ENCODE results near the gene OR2D2. TPM values are rescaled to one million over a fixed set of nuclear protein-coding genes. Genes with fewer than 3 reads are reported as not detected.
"Not testable (repeated sequence)": the region's sequence is repeated elsewhere in the genome, so short reads cannot be mapped to it uniquely, and the experiment has no call there.

Gene OR2D2
- total RNA-seq, 2 donors from 2014 or later = not detected

GRCh38 chr11:6888830-6889229 is 3.5 kb downstream of the OR2D2 start:
- no peak for DNase-seq (ENCODE audit: low spot score)
- intact Hi-C loops (cut with DNase I) = no loop called here

- DNase-seq (ENCODE audit: low spot score); intact Hi-C loops (cut with DNase I): not testable (repeated sequence)
These were observed 4.6 kb downstream of the OR2D2 start for GRCh38 chr11:6887711-6888110.

GRCh38 chr11:6882751-6883150 is 9.5 kb downstream of the OR2D2 start:
- DNase-seq (ENCODE audit: low spot score) = no peak
- intact Hi-C loops (cut with DNase I) = no loop called here

GRCh38 chr11:6876914-6877313 is 15.4 kb downstream of the OR2D2 start:
- DNase-seq (ENCODE audit: low spot score) = no peak
- intact Hi-C loops (cut with DNase I) = no loop called here

- intact Hi-C loops (cut with DNase I) = no loop called here
- no peak for DNase-seq (ENCODE audit: low spot score)
These were observed 16.0 kb downstream of the OR2D2 start, which contains the start of gene OR10A4 for GRCh38 chr11:6876325-6876724. TSS of gene OR10A4 (plus strand) at chr11:6876625. CDS start at chr11:6876648, 23 bp downstream.

GRCh38 chr11:6875761-6876160 is 16.5 kb downstream of the OR2D2 start:
- intact Hi-C loops (cut with DNase I) = no loop called here
- no peak for DNase-seq (ENCODE audit: low spot score)

- intact Hi-C loops (cut with DNase I) = no loop called here
- no peak for DNase-seq (ENCODE audit: low spot score)
These were observed 21.0 kb downstream of the OR2D2 start for GRCh38 chr11:6871278-6871677.

- DNase-seq (ENCODE audit: low spot score) = no peak
- intact Hi-C loops (cut with DNase I) = no loop called here
These were observed 27.9 kb downstream of the OR2D2 start for GRCh38 chr11:6864438-6864837.

- no peak for DNase-seq (ENCODE audit: low spot score)
- intact Hi-C loops (cut with DNase I) = no loop called here
These were observed 29.3 kb downstream of the OR2D2 start, which contains the start of gene OR10A2 for GRCh38 chr11:6862961-6863360. TSS of gene OR10A2 (plus strand) at chr11:6863057. CDS start at chr11:6869755, 6,698 bp downstream.

- no peak for DNase-seq (ENCODE audit: low spot score)
- intact Hi-C loops (cut with DNase I) = no loop called here
These were observed 35.4 kb downstream of the OR2D2 start for GRCh38 chr11:6856871-6857270.

- intact Hi-C loops (cut with DNase I) = no loop called here
- no peak for DNase-seq (ENCODE audit: low spot score)
These were observed 36.2 kb downstream of the OR2D2 start for GRCh38 chr11:6855971-6856541.

GRCh38 chr11:6854801-6855200 is 37.5 kb downstream of the OR2D2 start:
- DNase-seq (ENCODE audit: low spot score); intact Hi-C loops (cut with DNase I): not testable (repeated sequence)

GRCh38 chr11:6850526-6850925 is 41.8 kb downstream of the OR2D2 start:
- intact Hi-C loops (cut with DNase I) = no loop called here
- no peak for DNase-seq (ENCODE audit: low spot score)

GRCh38 chr11:6845383-6845782 is 46.9 kb downstream of the OR2D2 start, which contains the start of gene OR10A5:
TSS of gene OR10A5 (plus strand) at chr11:6845683. CDS start at chr11:6845683, 0 bp downstream.
- intact Hi-C loops (cut with DNase I) = no loop called here

GRCh38 chr11:6844356-6844755 is 47.9 kb downstream of the OR2D2 start:
- intact Hi-C loops (cut with DNase I) = no loop called here

More at GRCh38 chr11:6845383-6845782, 46.9 kb downstream of the OR2D2 start, which contains the start of gene OR10A5:
- DNase-seq (ENCODE audit: low spot score) = no peak

GRCh38 chr11:6843670-6844069 is 48.6 kb downstream of the OR2D2 start:
- DNase-seq (ENCODE audit: low spot score) = no peak
- intact Hi-C loops (cut with DNase I) = no loop called here

More at GRCh38 chr11:6844356-6844755, 47.9 kb downstream of the OR2D2 start:
- no peak for DNase-seq (ENCODE audit: low spot score)

GRCh38 chr11:6841694-6842093 is 50.6 kb downstream of the OR2D2 start:
- intact Hi-C loops (cut with DNase I) = no loop called here
- no peak for DNase-seq (ENCODE audit: low spot score)

Measured in posterior vena cava (tissue), 2 donors.